ENCODE measurements around the gene VPS41.
"Not testable (repeated sequence)": the region's sequence is repeated elsewhere in the genome, so short reads cannot be mapped to it uniquely, and the experiment has no call there.

Gene VPS41

DNA sequence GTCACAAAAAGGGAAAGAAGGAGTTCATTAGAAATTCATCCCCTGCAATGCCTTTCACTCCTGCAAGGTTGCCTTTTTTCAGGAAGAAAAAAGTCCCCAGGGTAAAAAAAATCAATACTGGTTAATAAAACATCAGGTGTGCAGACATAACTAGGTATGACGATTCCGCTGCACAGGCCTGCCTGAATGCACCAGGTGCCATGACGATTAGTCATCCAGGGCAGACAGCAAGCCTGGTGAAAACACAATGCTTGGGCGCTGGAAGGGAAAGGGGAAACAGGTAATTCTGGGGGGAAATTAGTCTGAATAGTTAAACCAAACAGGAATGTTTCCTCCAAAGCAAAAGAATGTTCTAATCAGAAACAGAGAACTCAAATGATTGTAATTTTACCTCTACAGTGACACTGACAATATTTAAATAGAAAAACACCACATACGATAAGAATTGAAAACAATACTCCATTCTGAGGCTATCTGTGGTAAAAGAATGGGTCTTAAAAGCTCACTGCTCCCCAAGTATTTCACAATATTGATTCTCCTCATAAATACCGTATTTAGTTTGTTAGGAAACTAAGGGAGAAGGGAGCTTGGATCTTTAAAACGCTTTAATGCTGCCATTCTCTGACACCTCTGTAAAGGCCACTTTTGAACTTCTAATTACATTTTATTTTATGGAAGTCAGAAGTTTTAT is 45.2 kb downstream of the VPS41 start:
- Histone ChIP-seq H3K4me1 (ENCODE audit: control insufficient read depth, insufficient read depth, low read length) (no peaks in the 10 kb centered on the region), H3K27ac (ENCODE audit: insufficient read depth, low read depth, low read length, poor library complexity, severe bottlenecking) (no peak overlapping the region), H3K27me3 (ENCODE audit: control insufficient read depth, insufficient read depth, low read length, poor library complexity, severe bottlenecking) (no peaks in the 10 kb centered on the region), H3K9me3 (ENCODE audit: control insufficient read depth, low read length) (no peaks in the 10 kb centered on the region), H3K4me3 (ENCODE audit: insufficient read depth, low read depth, low read length) (no peak overlapping the region), H3K36me3 (ENCODE audit: control insufficient read depth, insufficient read depth, low read length) (no peaks in the 10 kb centered on the region)
- WGBS, 2 experiments = 79 to 83% methylated on average over 4 to 6 of the region's 7 CpGs

DNA sequence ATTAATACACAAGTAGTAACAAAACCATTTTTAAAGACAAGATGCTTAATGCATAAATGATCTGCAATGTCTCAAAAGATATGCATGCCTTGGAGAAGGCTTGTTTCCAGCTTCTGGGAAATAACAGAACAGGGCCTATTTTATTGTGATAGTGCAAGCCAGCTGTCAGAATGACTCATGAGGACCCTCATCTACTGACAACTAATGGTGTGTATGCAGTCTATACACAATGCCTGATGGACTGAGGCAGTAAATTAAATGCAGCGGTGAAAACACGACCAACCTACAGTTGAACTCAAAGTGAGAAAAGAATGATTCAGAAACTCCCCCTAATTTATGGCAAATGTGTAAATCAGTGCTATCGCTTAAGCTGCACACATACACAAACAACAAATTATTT is 46.3 kb downstream of the VPS41 start:
- no peaks in the 10 kb centered on the region for H3K4me1 ChIP-seq (ENCODE audit: control insufficient read depth, insufficient read depth, low read length)
- no peaks in the 10 kb centered on the region for H3K27me3 ChIP-seq (ENCODE audit: control insufficient read depth, insufficient read depth, low read length, poor library complexity, severe bottlenecking)
- H3K27ac ChIP-seq (ENCODE audit: insufficient read depth, low read depth, low read length, poor library complexity, severe bottlenecking) = no peak overlapping the region
- WGBS, 2 experiments = 78 to 92% methylated on average over 3 of the region's 3 CpGs
- no peak overlapping the region for H3K4me3 ChIP-seq (ENCODE audit: insufficient read depth, low read depth, low read length)
- H3K9me3 ChIP-seq (ENCODE audit: control insufficient read depth, low read length) = no peaks in the 10 kb centered on the region
- H3K36me3 ChIP-seq (ENCODE audit: control insufficient read depth, insufficient read depth, low read length) = no peaks in the 10 kb centered on the region

DNA sequence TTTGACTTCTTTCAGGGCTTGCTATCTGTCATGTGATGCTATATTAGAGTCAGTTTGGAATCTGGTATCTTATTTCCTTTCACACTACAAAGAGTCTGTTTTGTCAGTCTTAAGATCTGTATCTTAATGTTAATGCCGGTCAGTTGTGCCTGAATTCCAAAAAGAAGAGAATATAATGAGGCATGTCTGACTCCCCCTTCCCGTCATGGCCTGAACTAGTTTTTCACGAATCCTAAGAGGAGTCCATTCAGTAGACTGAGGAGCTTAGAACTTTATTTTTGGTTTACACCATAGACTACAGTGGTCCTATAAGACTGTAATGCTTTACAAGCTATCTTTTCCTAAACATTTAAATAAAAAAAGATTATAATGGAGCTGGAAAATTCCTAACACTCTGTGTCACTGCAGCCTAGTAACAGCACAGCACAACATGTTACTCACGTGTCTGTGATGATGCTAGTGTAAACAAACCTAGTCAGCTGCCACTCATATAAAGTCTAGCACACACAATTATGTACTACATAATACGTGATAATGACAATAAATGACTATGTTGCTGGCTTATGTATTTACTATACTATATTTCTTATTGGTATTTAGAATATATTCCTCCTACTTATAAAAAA is 50.6 kb downstream of the VPS41 start:
- no peak overlapping the region for H3K27ac ChIP-seq (ENCODE audit: insufficient read depth, low read depth, low read length, poor library complexity, severe bottlenecking)
- H3K4me1 ChIP-seq (ENCODE audit: control insufficient read depth, insufficient read depth, low read length) = no peaks in the 10 kb centered on the region
- no peak overlapping the region for H3K4me3 ChIP-seq (ENCODE audit: insufficient read depth, low read depth, low read length)
- 92 to 97% methylated on average over 4 of the region's 5 CpGs for WGBS, 2 experiments
- H3K36me3 ChIP-seq (ENCODE audit: control insufficient read depth, insufficient read depth, low read length) = no peaks in the 10 kb centered on the region
- no peaks in the 10 kb centered on the region for H3K9me3 ChIP-seq (ENCODE audit: control insufficient read depth, low read length)
- no peaks in the 10 kb centered on the region for H3K27me3 ChIP-seq (ENCODE audit: control insufficient read depth, insufficient read depth, low read length, poor library complexity, severe bottlenecking)

DNA sequence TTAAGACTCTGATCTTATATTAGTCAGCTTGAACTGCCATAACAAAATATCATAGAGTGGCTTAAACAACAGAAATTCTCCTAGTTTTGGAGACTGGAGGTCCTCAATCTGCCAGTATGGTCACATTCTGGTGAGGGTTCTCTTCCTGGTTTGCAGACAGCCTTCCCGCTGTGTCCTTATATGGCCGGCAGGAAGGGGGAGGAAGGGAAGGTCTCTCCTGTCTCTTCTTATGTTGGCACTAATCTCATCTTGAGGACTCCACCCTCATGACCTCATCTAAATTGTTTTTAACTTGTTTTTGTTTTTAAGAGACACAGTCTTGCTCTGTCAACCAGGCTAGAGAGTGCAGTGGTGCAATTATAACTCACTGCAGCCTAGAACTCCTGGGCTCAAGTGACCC is 53.1 kb downstream of the VPS41 start:
- WGBS, 2 experiments = 93 to 95% methylated on average over 2 of the region's 2 CpGs
- Histone ChIP-seq H3K36me3 (ENCODE audit: control insufficient read depth, insufficient read depth, low read length) (no peaks in the 10 kb centered on the region), H3K9me3 (ENCODE audit: control insufficient read depth, low read length) (no peaks in the 10 kb centered on the region), H3K27me3 (ENCODE audit: control insufficient read depth, insufficient read depth, low read length, poor library complexity, severe bottlenecking) (no peaks in the 10 kb centered on the region), H3K27ac (ENCODE audit: insufficient read depth, low read depth, low read length, poor library complexity, severe bottlenecking) (no peak overlapping the region), H3K4me3 (ENCODE audit: insufficient read depth, low read depth, low read length) (no peak overlapping the region), H3K4me1 (ENCODE audit: control insufficient read depth, insufficient read depth, low read length) (no peaks in the 10 kb centered on the region)

DNA sequence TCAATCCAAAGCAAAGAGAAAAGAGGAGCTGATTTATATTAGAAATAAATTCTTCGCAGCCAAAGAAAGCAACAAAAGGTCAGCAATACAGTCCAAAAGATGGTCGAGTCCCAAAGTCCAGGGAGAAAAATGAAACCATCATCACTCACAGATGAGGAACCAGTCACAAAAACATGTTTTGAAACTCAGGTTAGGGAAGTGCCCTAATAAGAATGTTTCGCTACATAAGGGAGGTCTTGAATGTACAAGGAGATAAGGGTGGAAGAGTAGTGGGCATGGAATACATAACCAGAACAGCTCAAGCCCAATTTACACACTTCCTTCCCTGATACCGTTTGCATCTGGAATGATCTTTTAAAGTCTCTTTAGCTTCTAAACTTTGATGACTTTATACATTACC is 53.6 kb downstream of the VPS41 start:
- H3K27ac ChIP-seq (ENCODE audit: insufficient read depth, low read depth, low read length, poor library complexity, severe bottlenecking) = no peak overlapping the region
- H3K4me3 ChIP-seq (ENCODE audit: insufficient read depth, low read depth, low read length) = no peak overlapping the region
- H3K27me3 ChIP-seq (ENCODE audit: control insufficient read depth, insufficient read depth, low read length, poor library complexity, severe bottlenecking) = no peaks in the 10 kb centered on the region
- no peaks in the 10 kb centered on the region for H3K36me3 ChIP-seq (ENCODE audit: control insufficient read depth, insufficient read depth, low read length)
- WGBS, 2 experiments = 96 to 100% methylated on average over 2 to 3 of the region's 4 CpGs
- no peaks in the 10 kb centered on the region for H3K4me1 ChIP-seq (ENCODE audit: control insufficient read depth, insufficient read depth, low read length)
- H3K9me3 ChIP-seq (ENCODE audit: control insufficient read depth, low read length) = no peaks in the 10 kb centered on the region

GRCh38 chr7:38854947-38855346 is 54.0 kb downstream of the VPS41 start:
- H3K9me3 ChIP-seq (ENCODE audit: control insufficient read depth, low read length); H3K27me3 ChIP-seq (ENCODE audit: control insufficient read depth, insufficient read depth, low read length, poor library complexity, severe bottlenecking); H3K4me1 ChIP-seq (ENCODE audit: control insufficient read depth, insufficient read depth, low read length); H3K36me3 ChIP-seq (ENCODE audit: control insufficient read depth, insufficient read depth, low read length); H3K27ac ChIP-seq (ENCODE audit: insufficient read depth, low read depth, low read length, poor library complexity, severe bottlenecking); H3K4me3 ChIP-seq (ENCODE audit: insufficient read depth, low read depth, low read length): not testable (repeated sequence)
- WGBS, 2 experiments = 88 to 95% methylated on average over 6 to 7 of the region's 7 CpGs

DNA sequence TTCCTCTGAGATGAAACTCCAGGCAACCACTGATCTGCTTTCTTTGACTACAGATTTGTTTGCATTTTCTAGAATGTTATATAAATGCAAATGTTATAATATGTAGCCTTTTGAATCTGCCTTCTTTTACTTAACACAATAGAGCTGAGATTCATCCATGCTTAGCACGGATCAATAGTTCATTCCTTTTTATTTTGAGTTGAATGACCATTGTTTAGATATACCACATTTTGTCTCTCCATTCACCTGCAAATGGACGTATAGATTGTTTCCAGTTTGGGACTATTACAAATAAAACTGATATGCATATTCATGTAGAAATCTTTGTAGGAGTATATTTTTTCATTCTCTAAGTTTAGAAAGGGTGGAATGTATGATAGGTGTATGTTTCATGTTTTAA is 57.7 kb downstream of the VPS41 start:
- no peaks in the 10 kb centered on the region for H3K4me1 ChIP-seq (ENCODE audit: control insufficient read depth, insufficient read depth, low read length)
- WGBS, 2 experiments = 96 to 100% methylated on average over 1 to 2 of the region's 2 CpGs
- no peaks in the 10 kb centered on the region for H3K27me3 ChIP-seq (ENCODE audit: control insufficient read depth, insufficient read depth, low read length, poor library complexity, severe bottlenecking)
- no peaks in the 10 kb centered on the region for H3K36me3 ChIP-seq (ENCODE audit: control insufficient read depth, insufficient read depth, low read length)
- no peak overlapping the region for H3K4me3 ChIP-seq (ENCODE audit: insufficient read depth, low read depth, low read length)
- no peaks in the 10 kb centered on the region for H3K9me3 ChIP-seq (ENCODE audit: control insufficient read depth, low read length)
- no peak overlapping the region for H3K27ac ChIP-seq (ENCODE audit: insufficient read depth, low read depth, low read length, poor library complexity, severe bottlenecking)

DNA sequence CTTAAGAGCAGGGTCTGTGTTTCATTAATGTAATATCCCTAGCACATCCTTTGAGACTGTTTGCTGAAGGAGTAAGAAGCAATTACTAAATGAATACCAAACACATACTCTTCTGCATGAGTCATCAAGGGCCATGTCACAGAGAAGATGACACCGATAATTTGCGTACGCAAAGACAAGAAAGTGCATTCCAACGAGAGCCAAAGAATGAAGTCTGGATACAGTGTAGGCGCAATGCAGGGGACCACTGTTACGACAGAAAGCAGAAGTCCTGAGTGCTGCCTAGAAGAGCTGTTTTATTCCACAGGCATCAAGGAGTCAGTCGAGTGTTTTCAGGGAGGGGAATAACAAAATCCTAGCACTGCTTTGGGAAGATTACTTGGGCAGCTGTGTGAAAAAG is 62.7 kb downstream of the VPS41 start:
- WGBS, 2 experiments = 81 to 83% methylated on average over 7 of the region's 7 CpGs
- no peak overlapping the region for H3K4me3 ChIP-seq (ENCODE audit: insufficient read depth, low read depth, low read length)
- H3K27ac ChIP-seq (ENCODE audit: insufficient read depth, low read depth, low read length, poor library complexity, severe bottlenecking) = no peak overlapping the region
- H3K27me3 ChIP-seq (ENCODE audit: control insufficient read depth, insufficient read depth, low read length, poor library complexity, severe bottlenecking) = no peaks in the 10 kb centered on the region
- H3K4me1 ChIP-seq (ENCODE audit: control insufficient read depth, insufficient read depth, low read length) = no peaks in the 10 kb centered on the region
- no peaks in the 10 kb centered on the region for H3K36me3 ChIP-seq (ENCODE audit: control insufficient read depth, insufficient read depth, low read length)
- H3K9me3 ChIP-seq (ENCODE audit: control insufficient read depth, low read length) = no peaks in the 10 kb centered on the region

DNA sequence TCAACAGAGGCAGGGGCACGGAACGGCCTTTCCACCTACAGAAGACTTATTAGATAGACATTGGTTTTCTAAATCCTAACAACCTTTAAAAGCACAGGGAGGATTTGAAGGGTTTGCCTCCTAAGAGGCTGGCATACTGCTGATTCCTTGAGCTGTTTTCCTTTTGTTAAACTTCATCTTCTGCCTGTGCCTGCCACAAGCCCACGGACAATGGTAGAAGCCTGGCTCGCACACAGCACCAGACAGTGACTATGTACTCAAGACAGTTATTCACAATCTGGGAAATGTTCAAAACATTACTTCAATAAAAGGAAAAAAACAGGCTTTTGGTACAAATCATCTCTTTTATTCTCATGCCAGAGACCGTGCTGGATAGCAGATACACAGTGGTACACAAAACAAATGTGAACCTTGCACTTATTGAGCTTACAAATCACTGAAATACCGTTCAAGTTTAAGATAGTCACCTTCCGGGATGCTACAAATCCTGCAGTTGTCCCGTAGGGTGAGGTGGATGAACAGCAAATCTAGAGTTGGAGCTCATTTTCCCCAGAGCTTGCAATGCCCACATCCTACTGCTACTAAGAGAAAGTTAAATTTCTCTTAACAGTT is 63.9 kb downstream of the VPS41 start:
- 91 to 92% methylated on average over 8 of the region's 8 CpGs for WGBS, 2 experiments
- no peaks in the 10 kb centered on the region for H3K4me1 ChIP-seq (ENCODE audit: control insufficient read depth, insufficient read depth, low read length)
- H3K9me3 ChIP-seq (ENCODE audit: control insufficient read depth, low read length) = no peaks in the 10 kb centered on the region
- no peak overlapping the region for H3K4me3 ChIP-seq (ENCODE audit: insufficient read depth, low read depth, low read length)
- H3K36me3 ChIP-seq (ENCODE audit: control insufficient read depth, insufficient read depth, low read length) = no peaks in the 10 kb centered on the region
- H3K27me3 ChIP-seq (ENCODE audit: control insufficient read depth, insufficient read depth, low read length, poor library complexity, severe bottlenecking) = no peaks in the 10 kb centered on the region
- H3K27ac ChIP-seq (ENCODE audit: insufficient read depth, low read depth, low read length, poor library complexity, severe bottlenecking) = no peak overlapping the region

DNA sequence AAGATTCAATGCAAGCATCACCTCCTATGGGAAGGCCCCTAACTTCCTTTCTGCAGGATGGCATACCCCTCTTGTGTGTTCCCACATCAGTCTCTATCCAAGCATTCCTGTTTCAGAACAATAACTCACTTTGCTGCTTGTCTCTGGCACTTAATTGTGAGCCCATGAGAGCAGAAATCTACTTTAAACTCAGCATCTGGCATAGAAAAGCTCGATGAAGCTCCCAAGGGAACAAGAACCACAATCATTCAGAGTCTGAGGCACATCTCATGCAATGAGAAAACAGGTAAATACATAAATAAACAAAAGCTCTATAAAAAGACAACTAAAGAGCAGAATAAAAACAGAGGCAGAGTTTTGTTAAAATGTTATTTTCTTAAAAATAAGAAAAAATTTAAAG is 66.2 kb downstream of the VPS41 start:
- WGBS, 2 experiments = 95 to 100% methylated on average over 1 of the region's 1 CpG

More for the DNA sequence above, 66.2 kb downstream of the VPS41 start:
- H3K4me3 ChIP-seq (ENCODE audit: insufficient read depth, low read depth, low read length) = no peak overlapping the region
- no peaks in the 10 kb centered on the region for H3K4me1 ChIP-seq (ENCODE audit: control insufficient read depth, insufficient read depth, low read length)
- no peaks in the 10 kb centered on the region for H3K27me3 ChIP-seq (ENCODE audit: control insufficient read depth, insufficient read depth, low read length, poor library complexity, severe bottlenecking)
- no peaks in the 10 kb centered on the region for H3K36me3 ChIP-seq (ENCODE audit: control insufficient read depth, insufficient read depth, low read length)
- H3K9me3 ChIP-seq (ENCODE audit: control insufficient read depth, low read length) = no peaks in the 10 kb centered on the region
- H3K27ac ChIP-seq (ENCODE audit: insufficient read depth, low read depth, low read length, poor library complexity, severe bottlenecking) = no peak overlapping the region

Measured in ectodermal cell (in vitro differentiated cells).